ENCODE results near the gene B4GAT1. TPM values are rescaled to one million over a fixed set of nuclear protein-coding genes. Genes with fewer than 3 reads are reported as not detected.
A peak's percentile ranks its signal among the peaks of the same experiment; 100 is the strongest.

Gene B4GAT1
- total RNA-seq, 1 experiment from 2014 or later = 47.1 TPM

DNA sequence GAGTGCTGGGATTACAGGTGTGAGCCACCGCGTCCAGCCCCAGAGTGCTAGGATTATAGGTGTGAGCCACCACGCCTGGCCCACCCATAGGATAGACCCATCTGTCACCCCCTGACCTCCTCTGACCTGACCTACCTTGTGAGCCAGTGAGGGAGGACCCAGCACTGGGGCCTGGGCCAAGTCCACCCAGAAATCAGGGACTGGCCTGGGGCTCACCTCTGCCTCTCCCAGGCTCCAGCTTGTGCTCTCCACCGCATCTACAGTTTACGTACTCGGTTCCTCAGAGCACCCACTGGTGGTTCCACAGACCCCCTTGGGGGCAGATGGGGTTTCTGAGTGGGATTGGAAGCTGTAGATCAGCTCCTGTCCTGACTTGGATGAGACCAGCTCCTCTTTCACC lies 17.7 kb upstream of the B4GAT1 start:
- POLR2A ChIA-PET (ENCODE audit: low non-redundant PET) = interaction anchor here (0.6 to 1.0 kb wide), 4 partner anchors 23 to 303 kb away, joined by 3 to 6 read pairs (median 5); no protein-coding TSS in a partner anchor
- CTCF ChIA-PET = no interaction called here
- BruUV-seq (replicated peaks) = no TSS peak
- no peak overlapping the region for H3K4me3 ChIP-seq (ENCODE audit: low read depth, low read length, poor library complexity, severe bottlenecking)
- no peaks in the 10 kb centered on the region for H3K9me3 ChIP-seq (ENCODE audit: low read depth, low read length, poor library complexity, severe bottlenecking)
- TF ChIP-seq, protein P1, sequence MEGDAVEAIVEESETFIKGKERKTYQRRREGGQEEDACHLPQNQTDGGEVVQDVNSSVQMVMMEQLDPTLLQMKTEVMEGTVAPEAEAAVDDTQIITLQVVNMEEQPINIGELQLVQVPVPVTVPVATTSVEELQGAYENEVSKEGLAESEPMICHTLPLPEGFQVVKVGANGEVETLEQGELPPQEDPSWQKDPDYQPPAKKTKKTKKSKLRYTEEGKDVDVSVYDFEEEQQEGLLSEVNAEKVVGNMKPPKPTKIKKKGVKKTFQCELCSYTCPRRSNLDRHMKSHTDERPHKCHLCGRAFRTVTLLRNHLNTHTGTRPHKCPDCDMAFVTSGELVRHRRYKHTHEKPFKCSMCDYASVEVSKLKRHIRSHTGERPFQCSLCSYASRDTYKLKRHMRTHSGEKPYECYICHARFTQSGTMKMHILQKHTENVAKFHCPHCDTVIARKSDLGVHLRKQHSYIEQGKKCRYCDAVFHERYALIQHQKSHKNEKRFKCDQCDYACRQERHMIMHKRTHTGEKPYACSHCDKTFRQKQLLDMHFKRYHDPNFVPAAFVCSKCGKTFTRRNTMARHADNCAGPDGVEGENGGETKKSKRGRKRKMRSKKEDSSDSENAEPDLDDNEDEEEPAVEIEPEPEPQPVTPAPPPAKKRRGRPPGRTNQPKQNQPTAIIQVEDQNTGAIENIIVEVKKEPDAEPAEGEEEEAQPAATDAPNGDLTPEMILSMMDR (conservative IDR thresholded peaks at IDR 0.05; ENCODE audit: low read depth, low read length) = no peak
- TF ChIP-seq EZH2 (IDR thresholded peaks at IDR 0.05; ENCODE audit: borderline replicate concordance, low read depth, low read length, poor library complexity, severe bottlenecking) = no peak
- H3K27ac ChIP-seq (ENCODE audit: low read depth, low read length, poor library complexity, severe bottlenecking) = peak overlapping the region; percentile 37
- peaks cover 80% of the 10 kb centered on the region for H3K36me3 ChIP-seq (ENCODE audit: insufficient read depth, low read length, poor library complexity, severe bottlenecking)
- no peaks in the 10 kb centered on the region for H3K27me3 ChIP-seq (replicated peaks; ENCODE audit: insufficient read depth, low read depth, low read length, poor library complexity)
- no peak for DNase-seq (ENCODE audit: low spot score)
- H3K4me1 ChIP-seq (ENCODE audit: insufficient read depth, low read length, poor library complexity, severe bottlenecking) = peaks cover 14% of the 10 kb centered on the region
- intact Hi-C loops (cut with micrococcal nuclease; ENCODE audit: unreplicated experiment) = no loop called here

DNA sequence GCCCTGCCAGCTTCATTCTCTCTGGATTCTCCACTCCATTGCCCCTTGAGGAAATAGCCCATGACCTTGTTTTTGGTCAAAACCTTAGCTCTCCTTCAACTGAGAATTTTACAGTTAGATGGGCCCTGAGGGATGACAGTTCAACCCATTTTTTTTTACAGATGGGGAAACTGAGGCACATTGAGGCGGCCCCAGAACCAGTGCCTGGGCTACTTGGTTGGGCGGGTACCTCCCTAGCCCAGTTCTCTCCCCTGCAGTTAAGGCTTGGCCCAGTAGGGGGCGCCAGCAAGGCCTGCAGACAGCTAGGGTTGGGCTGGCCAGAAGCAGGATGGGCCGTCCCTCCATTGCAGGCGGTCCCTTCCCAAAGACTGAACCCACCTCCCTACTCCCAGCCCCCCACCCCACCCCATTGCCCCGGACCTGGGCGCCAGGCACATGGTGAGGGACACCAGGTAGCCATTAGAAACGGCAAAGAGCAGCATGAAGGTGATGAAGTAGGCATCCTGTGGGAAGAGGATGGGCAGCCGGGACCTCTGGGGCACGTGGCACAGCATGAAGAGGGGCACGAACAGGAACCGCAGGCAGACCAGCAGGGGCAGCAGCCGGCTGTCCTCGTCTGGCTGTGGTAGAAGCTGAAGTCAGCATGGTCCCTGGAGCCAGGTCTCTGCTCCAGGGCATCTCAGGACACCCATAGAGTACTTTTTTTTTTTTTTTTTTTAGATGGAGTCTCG lies 16.5 kb upstream of the B4GAT1 start:
- BruUV-seq (replicated peaks) = no TSS peak
- ChIA-PET CTCF (interaction anchor here (0.6 to 2.2 kb wide), 6 partner anchors 8 to 49 kb away, joined by 3 to 7 read pairs (median 4); no protein-coding TSS in a partner anchor), POLR2A (ENCODE audit: low non-redundant PET) (no interaction called here)
- DNase-seq (ENCODE audit: low spot score) = peak; percentile 88
- Histone ChIP-seq H3K4me1 (ENCODE audit: insufficient read depth, low read length, poor library complexity, severe bottlenecking) (peaks cover 2% of the 10 kb centered on the region), H3K4me3 (ENCODE audit: low read depth, low read length, poor library complexity, severe bottlenecking) (no peak overlapping the region), H3K27ac (ENCODE audit: low read depth, low read length, poor library complexity, severe bottlenecking) (no peak overlapping the region), H3K36me3 (ENCODE audit: insufficient read depth, low read length, poor library complexity, severe bottlenecking) (peaks cover 69% of the 10 kb centered on the region), H3K9me3 (ENCODE audit: low read depth, low read length, poor library complexity, severe bottlenecking) (no peaks in the 10 kb centered on the region), H3K27me3 (replicated peaks; ENCODE audit: insufficient read depth, low read depth, low read length, poor library complexity) (no peaks in the 10 kb centered on the region)
- intact Hi-C loops (cut with micrococcal nuclease; ENCODE audit: unreplicated experiment) = no loop called here
- TF ChIP-seq EZH2 (IDR thresholded peaks at IDR 0.05; ENCODE audit: borderline replicate concordance, low read depth, low read length, poor library complexity, severe bottlenecking) = no peak
- TF ChIP-seq, protein P1 (conservative IDR thresholded peaks at IDR 0.05; ENCODE audit: low read depth, low read length) = peak; percentile 99

DNA sequence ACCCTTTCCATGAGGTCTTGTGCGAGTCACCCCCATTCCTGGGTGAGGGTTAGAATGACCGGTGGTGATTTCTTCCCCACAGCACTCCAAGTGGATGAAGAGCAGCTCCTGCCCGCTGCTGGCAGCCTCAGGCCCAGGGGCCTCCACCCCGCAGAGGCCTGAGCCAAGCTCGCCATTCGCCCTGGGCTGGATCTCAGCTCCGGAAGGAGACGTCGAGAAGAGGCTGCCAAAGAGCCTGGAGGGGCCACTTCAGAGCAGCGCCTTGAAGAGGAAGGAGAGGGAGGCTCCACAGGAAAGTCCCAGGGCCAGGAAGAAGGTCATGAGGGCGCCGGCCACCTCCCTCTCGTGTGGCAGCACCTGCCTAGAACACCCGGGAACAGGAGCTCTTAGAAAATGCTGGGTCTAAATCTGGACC lies 15.8 kb upstream of the B4GAT1 start:
- no peaks in the 10 kb centered on the region for H3K4me1 ChIP-seq (ENCODE audit: insufficient read depth, low read length, poor library complexity, severe bottlenecking)
- no peaks in the 10 kb centered on the region for H3K27me3 ChIP-seq (replicated peaks; ENCODE audit: insufficient read depth, low read depth, low read length, poor library complexity)
- intact Hi-C loops (cut with micrococcal nuclease; ENCODE audit: unreplicated experiment) = no loop called here
- no peak overlapping the region for H3K4me3 ChIP-seq (ENCODE audit: low read depth, low read length, poor library complexity, severe bottlenecking)
- BruUV-seq (replicated peaks) = no TSS peak
- peaks cover 62% of the 10 kb centered on the region for H3K36me3 ChIP-seq (ENCODE audit: insufficient read depth, low read length, poor library complexity, severe bottlenecking)
- no peak for TF ChIP-seq EZH2 (IDR thresholded peaks at IDR 0.05; ENCODE audit: borderline replicate concordance, low read depth, low read length, poor library complexity, severe bottlenecking)
- TF ChIP-seq, protein P1 (conservative IDR thresholded peaks at IDR 0.05; ENCODE audit: low read depth, low read length) = no peak
- ChIA-PET POLR2A (ENCODE audit: low non-redundant PET) (no interaction called here), CTCF (interaction anchor here (0.6 to 2.2 kb wide), 3 partner anchors 9 to 35 kb away, joined by 3 to 4 read pairs (median 3); no protein-coding TSS in a partner anchor)
- H3K9me3 ChIP-seq (ENCODE audit: low read depth, low read length, poor library complexity, severe bottlenecking) = no peaks in the 10 kb centered on the region
- no peak overlapping the region for H3K27ac ChIP-seq (ENCODE audit: low read depth, low read length, poor library complexity, severe bottlenecking)
- DNase-seq (ENCODE audit: low spot score) = no peak

Data from A673 (cell line).